ENCODE data around the gene DHCR7.

The DHCR7 gene

DNA sequence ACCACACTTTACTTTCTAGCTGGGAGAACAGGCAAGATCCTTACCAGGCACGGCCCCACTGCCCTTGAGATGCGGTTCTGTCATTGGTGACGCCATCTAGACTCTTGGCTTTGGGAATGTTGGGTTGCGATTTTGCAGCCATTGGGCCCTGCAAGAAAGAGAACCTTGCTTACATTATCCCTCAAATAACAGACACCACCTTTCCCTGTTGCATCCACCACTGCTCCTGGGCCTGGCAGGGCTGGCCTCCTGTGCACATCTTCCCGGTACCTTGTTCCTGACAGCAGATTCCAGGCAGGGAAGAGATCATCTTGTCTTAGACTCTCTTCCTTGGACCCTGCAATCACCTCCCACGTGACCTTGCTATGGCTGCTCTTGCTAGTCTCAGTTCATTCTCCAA is 3.4 kb downstream of the DHCR7 start:
- DNase-seq (ENCODE audit: low read depth) = no peak
- H3K4me3 ChIP-seq (ENCODE audit: low read length) = no peak overlapping the region
- TF ChIP-seq, protein P1, sequence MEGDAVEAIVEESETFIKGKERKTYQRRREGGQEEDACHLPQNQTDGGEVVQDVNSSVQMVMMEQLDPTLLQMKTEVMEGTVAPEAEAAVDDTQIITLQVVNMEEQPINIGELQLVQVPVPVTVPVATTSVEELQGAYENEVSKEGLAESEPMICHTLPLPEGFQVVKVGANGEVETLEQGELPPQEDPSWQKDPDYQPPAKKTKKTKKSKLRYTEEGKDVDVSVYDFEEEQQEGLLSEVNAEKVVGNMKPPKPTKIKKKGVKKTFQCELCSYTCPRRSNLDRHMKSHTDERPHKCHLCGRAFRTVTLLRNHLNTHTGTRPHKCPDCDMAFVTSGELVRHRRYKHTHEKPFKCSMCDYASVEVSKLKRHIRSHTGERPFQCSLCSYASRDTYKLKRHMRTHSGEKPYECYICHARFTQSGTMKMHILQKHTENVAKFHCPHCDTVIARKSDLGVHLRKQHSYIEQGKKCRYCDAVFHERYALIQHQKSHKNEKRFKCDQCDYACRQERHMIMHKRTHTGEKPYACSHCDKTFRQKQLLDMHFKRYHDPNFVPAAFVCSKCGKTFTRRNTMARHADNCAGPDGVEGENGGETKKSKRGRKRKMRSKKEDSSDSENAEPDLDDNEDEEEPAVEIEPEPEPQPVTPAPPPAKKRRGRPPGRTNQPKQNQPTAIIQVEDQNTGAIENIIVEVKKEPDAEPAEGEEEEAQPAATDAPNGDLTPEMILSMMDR (conservative IDR thresholded peaks at IDR 0.05; ENCODE audit: low read depth, low read length) = no peak

DNA sequence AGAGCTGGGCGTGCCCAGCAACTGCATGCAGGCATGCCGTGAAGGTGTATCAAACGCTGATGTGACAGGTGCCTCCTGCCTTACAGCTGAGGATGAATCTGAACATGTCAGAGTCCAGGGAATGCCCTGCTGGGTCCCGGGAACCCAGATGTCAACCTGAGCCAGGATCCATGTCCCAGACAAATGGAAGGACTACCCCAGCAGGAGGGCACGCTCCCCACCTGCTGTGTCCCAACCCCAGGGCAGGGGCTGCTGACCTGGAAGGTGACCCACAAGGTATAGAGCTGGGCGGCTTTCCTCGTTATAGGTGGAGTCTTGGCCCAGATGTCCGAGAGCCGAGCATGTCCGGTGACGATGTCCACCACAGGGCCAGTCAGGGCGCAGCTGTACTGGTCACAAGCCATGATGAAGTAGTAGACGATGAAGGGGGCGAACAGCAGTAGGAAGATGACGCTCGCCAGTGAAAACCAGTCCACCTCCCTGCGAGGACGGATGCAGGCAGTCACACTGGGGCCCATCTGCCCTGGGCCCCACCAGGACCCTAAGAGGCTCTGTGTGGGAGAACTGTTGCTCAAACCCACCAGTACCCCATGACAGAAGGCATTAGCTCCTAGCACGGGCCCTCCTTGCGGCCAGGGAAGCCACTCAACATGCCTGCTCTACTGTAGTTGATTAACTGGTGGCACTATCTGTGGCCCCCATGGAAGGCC is 4.3 kb downstream of the DHCR7 start:
- H3K4me3 ChIP-seq (ENCODE audit: low read length) = no peak overlapping the region
- TF ChIP-seq, protein P1 (conservative IDR thresholded peaks at IDR 0.05; ENCODE audit: low read depth, low read length) = no peak
- no peak for DNase-seq (ENCODE audit: low read depth)

GRCh38 chr11:71442880-71443279 is 5.3 kb downstream of the DHCR7 start:
- no peak overlapping the region for H3K4me3 ChIP-seq (ENCODE audit: low read length)
- no peak for DNase-seq (ENCODE audit: low read depth)
- TF ChIP-seq, protein P1 (conservative IDR thresholded peaks at IDR 0.05; ENCODE audit: low read depth, low read length) = no peak

- H3K4me3 ChIP-seq (ENCODE audit: low read length) = no peak overlapping the region
- TF ChIP-seq, protein P1 (conservative IDR thresholded peaks at IDR 0.05; ENCODE audit: low read depth, low read length) = no peak
- DNase-seq (ENCODE audit: low read depth) = no peak
Observed at GRCh38 chr11:71442123-71442522, 6.1 kb downstream of the DHCR7 start.

DNA sequence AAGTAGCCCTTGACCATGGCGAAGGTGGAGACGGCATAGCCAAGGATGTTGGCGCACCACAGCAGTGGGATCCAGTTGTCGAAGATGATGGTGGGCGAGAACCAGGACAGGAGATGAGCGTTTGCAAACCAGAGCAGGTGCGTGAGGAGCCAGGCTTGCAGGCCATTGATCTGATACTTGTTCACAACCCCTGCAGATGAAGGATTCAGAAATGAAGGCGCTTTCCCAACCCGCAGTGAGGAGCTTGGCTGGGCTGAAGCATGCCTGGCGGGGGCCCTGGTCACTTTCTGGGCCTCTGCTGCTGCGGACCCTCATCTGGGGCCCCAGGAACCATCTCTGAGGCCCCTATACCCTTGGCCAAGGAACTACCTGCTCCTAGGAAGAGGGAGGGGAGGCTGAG is 6.9 kb downstream of the DHCR7 start:
- no peak overlapping the region for H3K4me3 ChIP-seq (ENCODE audit: low read length)
- no peak for DNase-seq (ENCODE audit: low read depth)
- TF ChIP-seq, protein P1 (conservative IDR thresholded peaks at IDR 0.05; ENCODE audit: low read depth, low read length) = no peak

DNA sequence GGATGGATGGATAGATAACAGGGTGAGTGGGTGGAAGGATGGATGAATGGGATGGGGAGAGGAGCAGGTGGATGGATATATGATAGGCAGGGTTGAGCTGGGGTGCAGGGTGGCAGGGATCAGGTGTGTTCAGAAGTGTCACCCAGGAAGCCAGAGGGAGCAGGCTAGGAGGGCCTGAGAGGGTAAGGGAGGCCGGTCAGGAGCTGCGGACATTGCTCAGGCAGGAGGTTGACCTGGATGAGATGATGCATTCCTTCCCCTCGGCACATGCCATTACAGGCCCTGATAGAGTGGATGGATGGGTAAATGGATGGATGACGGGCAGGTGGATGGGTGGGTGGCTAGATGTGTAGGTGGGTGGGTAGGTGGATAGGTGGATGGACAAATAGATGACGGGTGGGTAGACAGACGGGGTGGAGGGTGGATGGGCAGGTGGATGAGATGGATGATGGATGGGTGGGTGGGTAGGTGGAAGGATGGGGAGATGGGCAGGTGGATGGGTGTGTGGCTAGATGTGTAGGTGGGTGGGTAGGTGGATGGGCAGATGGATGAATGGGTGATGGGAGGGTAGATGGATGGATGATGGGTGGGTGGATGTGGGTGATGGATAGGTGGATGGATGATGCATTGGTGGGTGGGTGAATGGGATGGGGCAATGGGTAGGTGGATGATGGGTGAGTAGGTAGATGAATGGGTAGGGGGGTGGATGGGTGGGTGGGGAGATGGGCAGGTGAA is 8.0 kb downstream of the DHCR7 start:
- DNase-seq (ENCODE audit: low read depth) = no peak
- TF ChIP-seq, protein P1 (conservative IDR thresholded peaks at IDR 0.05; ENCODE audit: low read depth, low read length) = no peak
- H3K4me3 ChIP-seq (ENCODE audit: low read length) = no peak overlapping the region

DNA sequence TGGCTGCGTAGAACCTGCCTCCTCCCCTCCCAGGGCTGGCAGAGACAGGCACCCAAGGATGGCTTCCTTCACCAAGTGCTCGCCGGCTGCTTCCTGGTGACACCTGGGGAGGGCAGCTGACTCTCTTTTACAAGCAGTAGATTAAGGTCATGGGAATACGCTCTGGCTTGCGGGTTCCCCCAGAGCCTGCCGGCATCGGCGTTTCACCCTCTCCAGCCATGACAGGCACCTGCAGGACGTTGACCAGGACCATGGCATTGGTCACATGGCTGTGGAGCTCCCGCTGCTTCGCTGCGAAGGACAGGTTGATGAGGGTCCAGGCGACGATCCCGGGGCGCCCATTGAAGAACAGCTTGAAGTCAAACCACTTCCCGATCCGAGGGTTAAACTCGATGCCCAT is 9.5 kb downstream of the DHCR7 start:
- DNase-seq (ENCODE audit: low read depth) = no peak
- TF ChIP-seq, protein P1 (conservative IDR thresholded peaks at IDR 0.05; ENCODE audit: low read depth, low read length) = no peak
- H3K4me3 ChIP-seq (ENCODE audit: low read length) = no peak overlapping the region

All from retinal pigment epithelial cell (primary cell).